SJSA1 (cell line): ENCODE data around the gene RRAGC. TPM values are rescaled to one million over a fixed set of nuclear protein-coding genes. Genes with fewer than 3 reads are reported as not detected.
A peak's percentile ranks its signal among the peaks of the same experiment; 100 is the strongest.

ENCODE experiments used
- DNase-seq, 2 experiments: peaks; one replicate each; pipeline ENCODE4 v3.0.0-alpha.2; 2015 to 2020; ENCODE audit warnings: low spot score in 2 of 2, low read depth in 1 of 2
- H3K27ac ChIP-seq: fragments of 250-450 bp; sonication (Bioruptor Pico); 2 replicates; pipeline ENCODE4 v1.5.1; 2020; ENCODE audit warnings: mild to moderate bottlenecking, moderate library complexity
- H3K27me3 ChIP-seq: fragments of 250-450 bp; sonication (Bioruptor Pico); replicated peaks from 2 replicates; pipeline ENCODE4 v1.5.1; 2020; ENCODE audit warnings: mild to moderate bottlenecking, moderate library complexity
- H3K36me3 ChIP-seq: fragments of 250-450 bp; sonication (Bioruptor Pico); 2 replicates; pipeline ENCODE4 v1.5.1; 2020; ENCODE audit warnings: mild to moderate bottlenecking
- H3K4me1 ChIP-seq: fragments of 250-450 bp; sonication (Bioruptor Pico); replicated peaks from 2 replicates; pipeline ENCODE4 v1.6.1; 2021; ENCODE audit warnings: mild to moderate bottlenecking
- H3K4me3 ChIP-seq: fragments of 250-450 bp; sonication (Bioruptor Pico); 2 replicates; pipeline ENCODE4 v1.5.1; 2020; ENCODE audit warnings: mild to moderate bottlenecking
- H3K9me3 ChIP-seq: fragments of 250-450 bp; sonication (Bioruptor Pico); replicated peaks from 2 replicates; pipeline ENCODE4 v1.5.1; 2020; ENCODE audit warnings: mild to moderate bottlenecking
- total RNA-seq: library from RNA; depleted of rRNA; stranded (reverse); fragments of >200 nt; shearing (Covaris generic); gene quantifications from 2 replicates; pipeline ENCODE4 v1.2.3, GENCODE V29; 2014; rRNA removed

RRAGC gene
- total RNA-seq: 10.4 and 14.2 TPM in 2 replicates

DNA sequence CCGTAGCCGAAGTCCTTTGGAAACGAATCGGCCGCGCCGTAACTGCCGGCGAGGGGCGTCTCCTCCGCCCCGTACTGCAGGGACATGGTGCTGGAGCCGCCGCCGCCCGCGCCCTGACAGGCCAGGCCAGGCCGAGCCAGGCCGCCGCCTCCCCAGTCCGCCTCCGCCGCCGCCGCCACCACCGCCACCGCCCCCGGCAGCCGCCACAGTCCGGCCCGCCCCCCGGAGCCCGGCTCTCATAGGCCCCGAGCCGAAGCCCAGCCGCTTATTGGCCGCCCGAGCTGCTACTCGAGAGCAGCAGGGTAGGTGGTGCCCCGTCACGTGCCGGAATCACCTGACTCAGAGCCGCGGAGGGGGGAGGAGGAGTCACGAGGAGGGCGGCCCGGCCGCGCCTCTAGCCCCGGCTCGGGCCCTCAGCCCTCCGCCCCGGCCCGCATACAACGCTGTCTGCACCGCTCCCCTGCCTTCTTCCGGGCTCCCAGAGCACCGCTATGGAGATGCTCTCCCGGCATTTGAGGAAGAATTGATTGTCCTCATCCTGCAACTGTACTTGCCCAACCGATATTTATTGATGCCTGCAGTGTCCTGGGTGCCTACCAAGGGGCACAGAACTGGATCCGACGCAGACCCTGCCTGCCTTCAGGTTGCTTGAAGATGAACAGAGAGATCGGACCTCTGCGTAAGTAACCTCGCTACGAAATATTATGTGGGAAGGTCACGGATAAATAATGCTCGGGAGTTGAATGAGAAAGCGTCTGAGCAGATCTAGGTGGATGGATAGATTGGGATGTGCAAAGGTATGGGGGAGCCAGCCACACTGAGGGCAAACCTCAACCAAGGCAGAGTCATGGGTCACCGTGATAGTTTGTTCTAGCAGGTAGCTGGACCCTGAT is at the start of gene RRAGC:
RRAGC (minus strand) TSS at position 212 of the 893 bp plus-strand sequence; CDS start at position 86, 126 bp downstream.
- peak; percentile 94 to 99 for DNase-seq
- H3K27ac ChIP-seq: 0 out of 2 replicates have a peak within 1 kb of the TSS, but pooled peaks have one; percentile 27
- H3K4me1 ChIP-seq: peaks cover 15% of the 10 kb centered on the region
- H3K36me3 ChIP-seq: peaks cover 37% of the 10 kb centered on the region
- H3K4me3 ChIP-seq: peak within 1 kb of the TSS; percentile 93
- H3K9me3 ChIP-seq: no peaks in the 10 kb centered on the region
- H3K27me3 ChIP-seq: no peaks in the 10 kb centered on the region

DNA sequence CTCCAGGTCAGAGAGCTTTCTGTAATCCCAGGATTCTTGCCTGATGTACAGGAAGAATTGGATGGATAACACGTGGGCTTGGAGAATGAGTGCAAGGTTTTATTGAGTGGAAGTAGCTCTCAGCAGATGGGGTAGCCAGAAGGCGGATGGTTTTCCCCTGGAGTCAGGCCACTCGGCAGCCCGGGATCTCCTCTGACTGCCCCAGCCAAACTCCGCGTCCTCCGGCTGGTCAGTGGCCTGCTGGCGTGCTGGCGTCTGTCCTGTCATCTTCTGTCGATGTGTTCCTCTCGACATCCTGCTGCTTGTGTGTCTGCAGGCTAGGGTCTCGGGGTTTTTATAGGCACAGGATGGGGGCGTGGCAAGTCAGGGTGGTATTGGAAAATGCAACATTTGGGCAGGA is 49.2 kb upstream of the RRAGC start:
- Histone ChIP-seq H3K9me3 (no peaks in the 10 kb centered on the region), H3K36me3 (no peaks in the 10 kb centered on the region), H3K4me1 (no peaks in the 10 kb centered on the region), H3K27ac (no peak overlapping the region), H3K4me3 (no peak overlapping the region), H3K27me3 (no peaks in the 10 kb centered on the region)
- no peak for DNase-seq

DNA sequence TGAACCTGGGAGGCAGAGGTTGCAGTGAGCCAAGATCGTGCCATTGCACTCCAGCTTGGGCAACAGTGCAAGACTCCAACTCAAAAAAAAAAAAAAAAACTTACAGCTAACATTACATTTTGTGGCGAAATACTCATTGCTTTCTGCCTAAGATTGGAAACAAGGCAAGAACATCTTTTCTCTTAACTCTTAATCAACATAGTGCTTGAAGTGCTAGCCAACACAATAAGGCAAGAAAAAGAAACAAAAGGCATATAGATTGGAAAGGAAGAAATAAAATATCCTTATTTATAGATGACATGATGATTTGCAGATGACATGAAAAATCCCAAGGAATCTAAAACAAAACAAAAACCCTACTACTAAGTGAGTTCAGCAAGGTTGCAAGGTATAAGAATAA is 46.4 kb upstream of the RRAGC start:
- Histone ChIP-seq H3K27me3 (no peaks in the 10 kb centered on the region), H3K4me3 (no peak overlapping the region), H3K27ac (no peak overlapping the region), H3K36me3 (no peaks in the 10 kb centered on the region), H3K4me1 (no peaks in the 10 kb centered on the region), H3K9me3 (no peaks in the 10 kb centered on the region)
- no peak for DNase-seq

- H3K9me3 ChIP-seq: no peaks in the 10 kb centered on the region
- no peaks in the 10 kb centered on the region for H3K4me1 ChIP-seq
- H3K4me3 ChIP-seq: no peak overlapping the region
- H3K36me3 ChIP-seq: no peaks in the 10 kb centered on the region
- H3K27ac ChIP-seq: no peak overlapping the region
- DNase-seq: no peak
- H3K27me3 ChIP-seq: no peaks in the 10 kb centered on the region
These were observed 40.0 kb upstream of the RRAGC start for GRCh38 chr1:38899560-38899959.

GRCh38 chr1:38898653-38899230 is 39.2 kb upstream of the RRAGC start:
- H3K4me1 ChIP-seq: no peaks in the 10 kb centered on the region
- DNase-seq: no peak

DNA sequence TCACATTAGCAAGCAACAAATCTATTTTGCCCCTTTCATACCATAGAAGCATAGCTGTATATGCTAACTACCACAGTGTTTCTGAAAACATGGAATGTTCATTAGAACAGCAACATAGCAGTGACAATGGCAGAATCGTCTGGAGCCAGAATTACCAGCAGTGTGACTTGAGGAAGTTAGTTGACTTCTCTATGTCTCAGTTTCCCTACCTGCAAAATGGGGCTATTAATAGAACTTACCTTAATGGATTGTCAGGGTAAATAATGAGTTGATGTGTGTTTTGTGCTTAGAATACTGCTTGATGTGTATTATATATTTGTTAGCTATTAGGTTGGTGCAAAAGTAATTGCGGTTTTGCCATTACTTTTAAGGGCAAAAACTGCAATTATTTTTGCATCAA is 36.6 kb upstream of the RRAGC start:
- DNase-seq: no peak
- H3K27me3 ChIP-seq: no peaks in the 10 kb centered on the region
- no peaks in the 10 kb centered on the region for H3K36me3 ChIP-seq
- no peak overlapping the region for H3K27ac ChIP-seq
- no peaks in the 10 kb centered on the region for H3K4me1 ChIP-seq
- no peak overlapping the region for H3K4me3 ChIP-seq
- H3K9me3 ChIP-seq: no peaks in the 10 kb centered on the region

More at GRCh38 chr1:38898653-38899230, 39.2 kb upstream of the RRAGC start:
- no peak overlapping the region for H3K4me3 ChIP-seq
- H3K27ac ChIP-seq: no peak overlapping the region
- H3K9me3 ChIP-seq: no peaks in the 10 kb centered on the region
- H3K27me3 ChIP-seq: no peaks in the 10 kb centered on the region
- H3K36me3 ChIP-seq: no peaks in the 10 kb centered on the region

DNA sequence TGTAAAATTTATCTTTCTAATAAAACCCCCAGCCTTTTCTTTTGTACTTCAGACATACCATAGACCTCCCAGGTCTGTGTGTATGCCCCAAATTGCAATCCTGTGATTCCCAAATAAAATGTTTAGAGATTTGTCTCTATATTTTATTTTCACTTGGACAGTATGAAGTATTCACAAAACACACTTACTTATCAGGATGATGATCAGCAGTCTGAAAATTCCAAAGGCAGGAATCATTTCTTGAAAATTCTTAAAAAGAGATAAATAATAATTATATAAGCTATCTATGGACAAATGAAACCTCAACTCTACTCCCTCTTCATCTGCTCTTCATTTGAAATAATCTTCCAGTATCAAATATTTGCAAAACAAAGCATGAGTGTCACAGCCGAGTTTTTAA is 33.4 kb upstream of the RRAGC start:
- Histone ChIP-seq H3K9me3 (no peaks in the 10 kb centered on the region), H3K27ac (no peak overlapping the region), H3K27me3 (no peaks in the 10 kb centered on the region), H3K4me1 (no peaks in the 10 kb centered on the region), H3K4me3 (no peak overlapping the region), H3K36me3 (no peaks in the 10 kb centered on the region)
- no peak for DNase-seq

DNA sequence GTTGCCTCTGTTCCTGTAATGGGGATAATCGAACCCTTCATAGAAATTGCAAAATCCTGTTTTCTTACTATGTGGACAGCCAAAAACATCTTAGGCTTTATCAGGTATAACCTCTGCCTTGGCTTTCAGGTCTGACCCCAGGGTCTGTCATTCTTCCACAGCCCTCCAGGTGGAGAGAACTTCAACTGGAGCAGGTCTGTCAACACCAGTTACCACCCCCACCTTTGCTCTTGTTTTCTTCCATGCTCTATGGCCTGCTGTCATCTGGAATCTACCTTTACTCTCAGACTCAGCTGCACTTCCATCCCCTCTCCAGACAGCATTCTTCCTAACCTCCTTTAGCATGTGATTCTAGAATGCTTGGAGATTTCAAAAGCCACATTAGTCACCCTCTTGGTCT is 32.2 kb upstream of the RRAGC start:
- H3K27me3 ChIP-seq: no peaks in the 10 kb centered on the region
- no peaks in the 10 kb centered on the region for H3K4me1 ChIP-seq
- no peaks in the 10 kb centered on the region for H3K9me3 ChIP-seq
- no peak for DNase-seq
- H3K36me3 ChIP-seq: no peaks in the 10 kb centered on the region
- H3K27ac ChIP-seq: no peak overlapping the region
- no peak overlapping the region for H3K4me3 ChIP-seq

DNA sequence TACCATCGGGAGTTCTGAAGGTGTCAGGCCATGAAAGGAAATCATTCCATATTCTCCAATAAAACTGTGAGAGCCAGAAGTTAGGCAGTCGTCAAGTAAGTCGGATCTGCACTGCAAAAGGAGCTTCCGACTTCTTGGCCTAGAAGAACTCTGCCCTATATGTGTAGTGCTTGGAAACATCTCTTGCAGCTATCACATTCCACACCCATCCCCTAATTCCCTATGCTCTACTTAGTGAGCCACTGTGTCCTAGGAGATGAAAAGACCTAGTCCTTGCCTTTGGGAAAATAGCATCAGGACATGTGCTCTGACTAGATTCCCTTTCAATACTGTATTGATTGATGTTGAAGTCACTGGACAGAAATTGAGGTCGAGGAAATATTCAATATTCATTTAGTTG is 30.0 kb upstream of the RRAGC start:
- DNase-seq: no peak
- H3K4me1 ChIP-seq: no peaks in the 10 kb centered on the region
- no peak overlapping the region for H3K27ac ChIP-seq
- no peak overlapping the region for H3K4me3 ChIP-seq
- no peaks in the 10 kb centered on the region for H3K27me3 ChIP-seq
- H3K36me3 ChIP-seq: no peaks in the 10 kb centered on the region
- no peaks in the 10 kb centered on the region for H3K9me3 ChIP-seq

DNA sequence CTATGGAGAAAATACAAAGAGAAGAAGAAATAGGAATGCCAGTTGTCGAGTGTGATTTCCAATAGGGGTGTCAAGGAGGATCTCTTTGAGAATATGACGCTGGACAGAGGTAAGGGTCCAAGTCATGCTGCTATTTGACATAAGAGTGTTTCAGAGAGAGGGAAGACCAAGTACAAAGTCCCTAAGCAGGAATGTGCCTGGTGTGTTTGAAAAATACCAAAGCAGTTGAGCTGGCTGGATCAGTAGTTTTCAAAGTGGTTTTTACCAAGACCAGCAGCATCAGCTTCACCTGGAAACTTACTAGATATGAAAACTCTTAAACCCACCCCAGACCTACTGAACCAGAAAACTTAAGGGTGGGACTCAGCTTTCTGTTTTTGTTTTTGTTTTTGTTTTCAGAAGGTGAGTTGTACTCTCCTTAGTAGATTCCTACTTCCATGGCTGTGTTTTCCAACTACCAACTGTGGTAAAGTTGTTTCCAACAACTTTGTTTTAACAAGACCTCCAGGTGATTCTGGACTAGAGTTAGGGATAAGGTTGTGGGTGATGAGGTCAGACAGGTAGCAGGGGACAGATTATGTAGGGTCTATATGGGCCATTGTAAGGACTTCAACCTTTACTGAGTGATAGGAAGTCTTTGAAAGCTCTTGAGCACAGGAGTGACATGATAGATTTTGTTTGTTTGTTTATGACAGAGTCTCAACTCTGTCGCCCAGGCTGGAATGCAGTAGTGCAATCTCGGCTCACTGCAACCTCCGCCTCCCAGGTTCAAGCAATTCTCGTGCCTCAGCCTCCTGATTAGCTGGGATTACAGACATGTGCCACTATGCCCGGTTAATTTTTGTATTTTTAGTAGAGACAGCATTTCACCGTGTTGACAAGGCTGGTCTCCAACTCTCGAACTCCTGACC is 29.1 kb upstream of the RRAGC start:
- DNase-seq: no peak
- Histone ChIP-seq H3K9me3 (no peaks in the 10 kb centered on the region), H3K4me1 (no peaks in the 10 kb centered on the region), H3K4me3 (no peak overlapping the region), H3K27me3 (no peaks in the 10 kb centered on the region), H3K27ac (no peak overlapping the region), H3K36me3 (no peaks in the 10 kb centered on the region)

- Histone ChIP-seq H3K36me3 (no peaks in the 10 kb centered on the region), H3K4me3 (no peak overlapping the region), H3K4me1 (no peaks in the 10 kb centered on the region), H3K27ac (no peak overlapping the region), H3K27me3 (no peaks in the 10 kb centered on the region), H3K9me3 (no peaks in the 10 kb centered on the region)
- DNase-seq: no peak
These were observed 25.5 kb upstream of the RRAGC start for GRCh38 chr1:38885092-38885491.

GRCh38 chr1:38881487-38881886 is 21.9 kb upstream of the RRAGC start, which contains the start of gene GJA9:
TSS of gene GJA9 (minus strand) at chr1:38881587. CDS start at chr1:38876098, 5,489 bp downstream.
- DNase-seq: no peak
- no peaks in the 10 kb centered on the region for H3K27me3 ChIP-seq
- no peaks in the 10 kb centered on the region for H3K36me3 ChIP-seq
- H3K4me1 ChIP-seq: no peaks in the 10 kb centered on the region
- no peak within 1 kb of the TSS for H3K4me3 ChIP-seq
- no peaks in the 10 kb centered on the region for H3K9me3 ChIP-seq
- no peak within 1 kb of the TSS for H3K27ac ChIP-seq

- H3K4me3 ChIP-seq: no peak overlapping the region
- H3K27ac ChIP-seq: no peak overlapping the region
- peaks cover 3% of the 10 kb centered on the region; the same call in 1 of the 2 replicates for H3K36me3 ChIP-seq
- H3K4me1 ChIP-seq: peaks cover 12% of the 10 kb centered on the region
- H3K9me3 ChIP-seq: no peaks in the 10 kb centered on the region
- no peak for DNase-seq
- no peaks in the 10 kb centered on the region for H3K27me3 ChIP-seq
These were observed 16.2 kb upstream of the RRAGC start for GRCh38 chr1:38875811-38876210.
